Thoracic aorta (tissue), 2 donors: ENCODE results near the gene RRM2. TPM values are rescaled to one million over a fixed set of nuclear protein-coding genes. Genes with fewer than 3 reads are reported as not detected.

Experiments
- ATAC-seq: fragments of 150-250 bp; one replicate; pipeline ENCODE4 v1.8.0; 2017; ENCODE audit warnings: low read depth; ENCODE audit not compliant: insufficient number of reproducible peaks, low FRiP score
- DNase-seq: peaks from one replicate; pipeline ENCODE4 v3.0.0-alpha.2; 2020; ENCODE audit warnings: low spot score
- H3K27ac ChIP-seq, 2 donors: fragments of 200-600 bp; sonication (generic); 1 replicate in 1 of 2; 2 replicates in 1 of 2; pipeline ENCODE4 v1.5.1; 2016; ENCODE audit warnings: mild to moderate bottlenecking in 2 of 2, moderate library complexity in 2 of 2
- H3K27me3 ChIP-seq: fragments of 200-600 bp; sonication (generic); replicated peaks from 2 replicates; pipeline ENCODE4 v1.6.0; 2016; ENCODE audit warnings: mild to moderate bottlenecking; ENCODE audit not compliant: insufficient read depth
- H3K36me3 ChIP-seq: fragments of 200-600 bp; sonication (generic); one replicate; pipeline ENCODE4 v1.5.1; 2016
- H3K4me1 ChIP-seq, 2 donors: fragments of 200-600 bp; sonication (generic); 1 replicate in 1 of 2; 2 replicates in 1 of 2; pipeline versions ENCODE4 v1.5.1 to v1.6.0; 2016; ENCODE audit warnings: low read depth in 2 of 2, mild to moderate bottlenecking in 1 of 2; ENCODE audit not compliant: control insufficient read depth in 1 of 2
- H3K4me3 ChIP-seq: fragments of 200-600 bp; sonication (generic); 2 replicates; pipeline ENCODE4 v1.5.1; 2016; ENCODE audit warnings: mild to moderate bottlenecking
- H3K9me3 ChIP-seq: fragments of 200-600 bp; sonication (generic); 2 replicates; pipeline ENCODE4 v1.5.1; 2016
- total RNA-seq, 2 donors: library from RNA; depleted of rRNA; stranded (reverse); fragments of >200 nt; gene quantifications; one replicate each; pipeline versions ENCODE4 v1.1.0 to v1.2.3, GENCODE V29; 2016
- TF ChIP-seq, protein P1 (sequence below): fragments of 200-600 bp; sonication (generic); IDR thresholded peaks from one replicate; pipeline ENCODE4 v1.5.1; 2019; ENCODE audit warnings: antibody characterized with exemption

The RRM2 gene
- total RNA-seq, 2 donors from 2014 or later = 0.92 to 1.2 TPM

DNA sequence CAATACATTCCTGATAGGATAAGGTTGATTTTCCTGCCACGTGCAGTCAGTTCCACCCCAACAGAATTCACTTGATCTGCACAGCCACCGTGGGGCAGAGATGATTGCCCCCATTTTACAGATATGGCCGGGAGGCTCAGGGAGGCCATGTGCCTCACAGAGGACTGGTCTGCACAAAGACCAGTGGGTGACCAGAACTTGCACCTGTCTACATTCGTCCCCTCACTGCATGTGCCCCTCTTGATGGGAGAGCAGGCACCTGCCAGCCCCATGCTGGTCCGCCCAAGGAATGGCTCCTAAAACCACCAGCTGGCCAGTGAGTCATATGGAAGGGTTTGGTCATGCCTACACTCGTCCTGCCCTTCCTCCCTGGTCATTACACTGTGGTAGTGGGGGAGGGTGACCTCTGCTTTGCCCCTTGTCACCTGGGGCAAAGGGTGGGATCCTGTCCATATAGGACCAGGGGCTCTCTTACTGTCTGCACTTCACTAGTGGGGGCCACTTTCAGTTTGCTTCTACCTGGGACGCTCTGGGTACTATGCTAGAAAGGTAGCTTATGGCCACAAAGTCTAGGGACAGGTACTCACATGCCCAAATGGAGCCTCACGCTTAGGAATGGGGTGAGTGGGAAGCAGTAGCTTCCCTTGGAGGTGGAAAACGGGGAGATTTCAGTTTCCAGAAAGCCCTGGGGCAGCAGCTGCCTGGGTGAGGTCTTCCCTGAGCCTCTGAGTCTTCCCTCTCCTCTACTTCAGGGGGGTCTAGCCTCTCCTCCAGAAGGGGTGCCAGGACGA lies 14.7 kb downstream of the RRM2 start:
- H3K9me3 ChIP-seq = no peaks in the 10 kb centered on the region
- H3K27me3 ChIP-seq = no peaks in the 10 kb centered on the region
- DNase-seq = no peak
- H3K4me1 ChIP-seq = no peaks in the 10 kb centered on the region
- no peak for ATAC-seq
- H3K4me3 ChIP-seq = no peak overlapping the region
- no peaks in the 10 kb centered on the region for H3K36me3 ChIP-seq
- TF ChIP-seq, protein P1, sequence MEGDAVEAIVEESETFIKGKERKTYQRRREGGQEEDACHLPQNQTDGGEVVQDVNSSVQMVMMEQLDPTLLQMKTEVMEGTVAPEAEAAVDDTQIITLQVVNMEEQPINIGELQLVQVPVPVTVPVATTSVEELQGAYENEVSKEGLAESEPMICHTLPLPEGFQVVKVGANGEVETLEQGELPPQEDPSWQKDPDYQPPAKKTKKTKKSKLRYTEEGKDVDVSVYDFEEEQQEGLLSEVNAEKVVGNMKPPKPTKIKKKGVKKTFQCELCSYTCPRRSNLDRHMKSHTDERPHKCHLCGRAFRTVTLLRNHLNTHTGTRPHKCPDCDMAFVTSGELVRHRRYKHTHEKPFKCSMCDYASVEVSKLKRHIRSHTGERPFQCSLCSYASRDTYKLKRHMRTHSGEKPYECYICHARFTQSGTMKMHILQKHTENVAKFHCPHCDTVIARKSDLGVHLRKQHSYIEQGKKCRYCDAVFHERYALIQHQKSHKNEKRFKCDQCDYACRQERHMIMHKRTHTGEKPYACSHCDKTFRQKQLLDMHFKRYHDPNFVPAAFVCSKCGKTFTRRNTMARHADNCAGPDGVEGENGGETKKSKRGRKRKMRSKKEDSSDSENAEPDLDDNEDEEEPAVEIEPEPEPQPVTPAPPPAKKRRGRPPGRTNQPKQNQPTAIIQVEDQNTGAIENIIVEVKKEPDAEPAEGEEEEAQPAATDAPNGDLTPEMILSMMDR = no peak
- H3K27ac ChIP-seq = no peak overlapping the region

DNA sequence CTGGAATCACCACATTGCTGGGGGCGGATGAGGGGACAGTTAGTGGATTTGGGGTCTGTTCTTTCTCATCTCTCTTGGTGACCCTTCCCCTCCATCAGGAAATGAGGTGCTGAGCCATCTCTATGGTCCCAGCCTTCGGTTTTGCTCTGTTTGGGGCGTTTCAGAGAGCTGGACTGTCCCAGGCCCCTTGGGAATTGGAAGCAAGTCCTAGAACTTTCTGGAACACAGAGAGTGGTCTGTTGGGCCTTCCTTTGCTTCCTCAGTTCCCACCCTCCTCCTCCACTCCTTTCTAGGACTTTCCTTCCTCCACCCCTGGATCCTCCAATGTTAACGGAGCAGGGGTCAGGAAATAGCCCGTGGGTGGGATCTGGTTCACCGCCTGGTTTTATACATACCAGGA lies 17.0 kb downstream of the RRM2 start:
- H3K27me3 ChIP-seq = no peaks in the 10 kb centered on the region
- DNase-seq = no peak

DNA sequence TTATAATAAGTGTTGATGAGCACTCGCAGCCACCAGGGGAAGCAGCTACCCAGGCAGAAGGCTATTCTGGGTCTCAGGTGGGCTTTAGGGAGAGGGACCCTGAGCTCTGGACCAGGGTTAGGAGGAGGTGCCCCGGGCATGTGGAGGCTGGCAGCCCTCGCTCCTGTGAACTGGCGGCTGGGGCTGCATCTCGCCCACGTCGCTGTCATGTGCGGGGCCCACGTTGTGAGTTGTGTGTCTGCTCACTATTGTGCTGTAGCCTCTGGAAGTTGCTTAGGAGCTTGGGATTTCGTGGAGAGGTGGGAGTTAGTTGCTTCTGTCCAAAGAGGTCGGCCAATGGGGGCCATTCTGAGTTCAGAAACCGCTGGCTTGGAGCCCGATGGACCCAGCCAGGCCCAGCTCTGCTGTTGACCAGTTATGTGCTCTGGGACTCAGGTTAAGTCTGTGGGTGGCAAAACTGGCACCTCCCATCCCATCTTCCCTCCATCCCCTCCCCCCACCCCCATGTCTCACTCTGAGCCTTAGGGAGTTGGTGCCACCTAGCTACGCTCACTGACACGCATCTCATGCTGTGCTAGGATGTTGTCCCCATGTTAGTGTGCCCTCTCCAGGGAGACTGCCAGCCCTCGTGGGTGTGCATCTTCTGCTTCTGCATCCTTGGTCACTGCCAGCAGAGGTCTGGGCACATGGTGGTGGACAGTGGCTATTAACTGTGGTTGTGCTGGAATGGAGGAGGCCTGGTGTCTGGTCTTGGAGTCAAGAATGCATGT lies 18.5 kb downstream of the RRM2 start:
- Histone ChIP-seq H3K4me1 (peaks cover 0 to 12% of the 10 kb centered on the region in 2 donors), H3K27ac (no peak overlapping the region), H3K27me3 (no peaks in the 10 kb centered on the region), H3K4me3 (no peak overlapping the region), H3K36me3 (no peaks in the 10 kb centered on the region), H3K9me3 (no peaks in the 10 kb centered on the region)
- ATAC-seq = no peak
- TF ChIP-seq, protein P1 = no peak
- DNase-seq = no peak

More for the DNA sequence above, 17.0 kb downstream of the RRM2 start:
- Histone ChIP-seq H3K4me1 (peaks cover 0 to under 1% of the 10 kb centered on the region in 2 donors), H3K4me3 (no peak overlapping the region), H3K36me3 (no peaks in the 10 kb centered on the region), H3K9me3 (no peaks in the 10 kb centered on the region), H3K27ac (no peak overlapping the region)
- TF ChIP-seq, protein P1 = no peak
- ATAC-seq = no peak

DNA sequence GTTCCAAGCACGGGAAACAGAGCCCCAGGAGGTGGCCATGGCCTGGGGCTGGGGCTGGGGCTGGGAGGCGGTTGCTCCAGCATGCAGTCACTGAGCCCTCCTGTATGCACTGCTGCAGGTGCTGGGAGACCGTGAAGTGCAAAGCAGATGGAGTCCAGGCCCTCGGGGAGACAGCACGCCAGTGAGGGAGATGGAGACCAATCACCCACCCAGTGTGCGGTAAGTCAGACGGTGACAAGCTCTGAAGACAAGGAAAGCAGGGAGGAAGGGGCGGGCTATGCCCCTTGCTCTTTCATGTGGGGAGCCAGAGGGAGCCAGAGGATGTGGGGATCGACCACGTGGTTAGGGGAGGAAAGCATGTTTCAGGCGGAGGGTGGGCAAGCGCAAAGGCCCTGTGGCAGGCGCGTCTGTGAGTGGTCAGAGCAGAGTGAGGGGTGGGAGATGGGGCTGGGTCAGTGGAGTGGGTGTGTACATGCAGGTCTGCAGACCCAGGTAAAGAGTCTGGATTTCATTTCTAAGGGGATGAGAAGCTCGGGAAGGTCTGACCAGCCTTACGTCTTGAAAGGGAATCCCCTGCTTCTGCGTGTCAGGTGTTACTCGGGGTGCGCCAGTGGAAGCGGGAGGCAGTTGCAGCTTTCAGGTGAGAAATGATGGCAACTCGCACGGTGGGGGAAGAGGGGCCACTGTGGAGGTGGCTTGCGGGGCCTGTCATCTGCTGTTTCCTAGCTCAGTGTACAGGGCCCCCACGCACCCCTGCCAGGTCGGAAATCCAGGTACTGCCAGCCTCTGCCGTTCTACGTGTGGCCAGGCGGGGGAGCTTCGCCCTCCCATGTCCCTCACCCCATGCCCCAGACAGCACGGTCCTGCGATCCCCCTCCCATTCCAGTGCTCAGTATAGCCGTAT lies 19.4 kb downstream of the RRM2 start:
- TF ChIP-seq, protein P1 = peak; percentile 18
- ATAC-seq (no peak), DNase-seq (no peak)
- Histone ChIP-seq H3K36me3 (no peaks in the 10 kb centered on the region), H3K9me3 (no peaks in the 10 kb centered on the region), H3K27me3 (no peaks in the 10 kb centered on the region), H3K4me1 (peaks cover 0 to 12% of the 10 kb centered on the region in 2 donors), H3K4me3 (no peak overlapping the region), H3K27ac (no peak overlapping the region)

DNA sequence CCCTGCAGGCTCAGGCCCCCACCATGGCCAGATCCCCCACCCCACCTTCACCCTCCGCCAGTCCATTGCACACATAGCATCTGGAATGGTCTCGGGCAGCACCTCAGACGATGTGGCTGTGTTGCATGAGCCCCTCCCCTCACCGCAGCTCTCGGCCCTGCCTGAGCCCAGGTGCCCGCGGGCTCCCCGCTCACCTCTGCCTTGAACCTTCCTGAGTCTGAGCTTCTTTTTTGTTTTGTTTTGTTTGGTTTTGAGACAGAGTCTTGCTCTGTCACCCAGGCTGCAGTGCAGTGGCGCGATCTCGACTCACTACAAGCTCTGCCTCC lies 20.1 kb downstream of the RRM2 start:
- H3K4me1 ChIP-seq = peaks cover 0 to 12% of the 10 kb centered on the region in 2 donors
- DNase-seq (no peak), ATAC-seq (no peak)
- H3K9me3 ChIP-seq = no peaks in the 10 kb centered on the region
- H3K27ac ChIP-seq = no peak overlapping the region
- H3K27me3 ChIP-seq = no peaks in the 10 kb centered on the region
- TF ChIP-seq, protein P1 = no peak
- no peak overlapping the region for H3K4me3 ChIP-seq
- no peaks in the 10 kb centered on the region for H3K36me3 ChIP-seq
